Measurements from ENCODE around the gene DIPK1A.

DNA sequence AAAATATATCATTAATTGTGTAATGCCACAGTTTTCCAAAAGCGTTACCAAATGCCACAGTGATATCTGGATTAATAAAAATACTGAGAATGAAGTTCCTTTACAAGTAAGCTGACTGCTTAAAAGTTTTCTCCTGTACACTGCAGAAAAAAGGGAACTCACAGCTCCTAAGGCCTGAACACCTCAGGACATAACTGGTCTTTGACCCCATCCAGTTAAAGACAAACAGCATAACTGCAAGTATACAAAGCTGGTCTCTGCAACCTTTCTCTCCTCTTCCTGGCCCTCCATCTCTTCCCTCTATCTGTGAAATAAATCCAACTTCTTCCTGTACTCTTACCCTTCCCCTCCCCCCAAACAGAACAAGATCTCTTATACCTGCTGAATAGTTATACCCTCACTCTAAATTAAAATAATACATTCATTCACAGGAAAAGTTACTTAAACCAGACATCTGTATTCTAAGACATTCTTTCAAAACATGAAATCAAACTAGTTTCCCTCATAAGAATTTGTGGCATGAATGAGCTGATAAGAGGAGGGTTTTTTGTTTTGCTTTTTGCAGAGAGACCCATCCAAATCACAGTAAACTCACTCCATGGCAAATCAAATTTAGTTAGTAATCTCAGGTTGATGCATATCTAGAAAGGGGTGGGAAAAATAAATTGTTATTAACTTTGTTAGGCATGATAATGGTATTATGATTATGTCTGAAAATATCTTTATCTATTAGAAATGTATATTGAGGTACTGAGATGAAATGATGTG is 2.9 kb downstream of the DIPK1A start:
- TF ChIP-seq, protein P1, sequence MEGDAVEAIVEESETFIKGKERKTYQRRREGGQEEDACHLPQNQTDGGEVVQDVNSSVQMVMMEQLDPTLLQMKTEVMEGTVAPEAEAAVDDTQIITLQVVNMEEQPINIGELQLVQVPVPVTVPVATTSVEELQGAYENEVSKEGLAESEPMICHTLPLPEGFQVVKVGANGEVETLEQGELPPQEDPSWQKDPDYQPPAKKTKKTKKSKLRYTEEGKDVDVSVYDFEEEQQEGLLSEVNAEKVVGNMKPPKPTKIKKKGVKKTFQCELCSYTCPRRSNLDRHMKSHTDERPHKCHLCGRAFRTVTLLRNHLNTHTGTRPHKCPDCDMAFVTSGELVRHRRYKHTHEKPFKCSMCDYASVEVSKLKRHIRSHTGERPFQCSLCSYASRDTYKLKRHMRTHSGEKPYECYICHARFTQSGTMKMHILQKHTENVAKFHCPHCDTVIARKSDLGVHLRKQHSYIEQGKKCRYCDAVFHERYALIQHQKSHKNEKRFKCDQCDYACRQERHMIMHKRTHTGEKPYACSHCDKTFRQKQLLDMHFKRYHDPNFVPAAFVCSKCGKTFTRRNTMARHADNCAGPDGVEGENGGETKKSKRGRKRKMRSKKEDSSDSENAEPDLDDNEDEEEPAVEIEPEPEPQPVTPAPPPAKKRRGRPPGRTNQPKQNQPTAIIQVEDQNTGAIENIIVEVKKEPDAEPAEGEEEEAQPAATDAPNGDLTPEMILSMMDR (IDR thresholded peaks at IDR 0.05; ENCODE audit: low read length), result no peak
- no peak for TF ChIP-seq EZH2 (IDR thresholded peaks at IDR 0.05; ENCODE audit: borderline replicate concordance, low read length)
